Lower lobe of right lung (tissue), 2 donors: Measurements from ENCODE around the gene CGREF1. TPM values are rescaled to one million over a fixed set of nuclear protein-coding genes. Genes with fewer than 3 reads are reported as not detected.

Experiments
- ATAC-seq, 2 donors: fragments of 200-7000 bp; cut with Tn5 transposase; one replicate each; pipeline ENCODE4 v1.9.1; 2020 to 2022; ENCODE audit warnings: mild to moderate bottlenecking in 2 of 2, moderate library complexity in 2 of 2
- DNase-seq: peaks from one replicate; pipeline ENCODE4 v3.0.0-alpha.2; 2020
- H3K27ac ChIP-seq: fragments of 200-600 bp; one replicate; pipeline ENCODE4 v1.8.0; 2022
- H3K27me3 ChIP-seq: fragments of 200-600 bp; one replicate; pipeline ENCODE4 v1.8.0; 2022; ENCODE audit warnings: low read depth
- H3K36me3 ChIP-seq: fragments of 200-600 bp; one replicate; pipeline ENCODE4 v1.8.0; 2022; ENCODE audit warnings: mild to moderate bottlenecking
- H3K4me1 ChIP-seq: fragments of 200-600 bp; one replicate; pipeline ENCODE4 v1.8.0; 2022
- H3K4me3 ChIP-seq: fragments of 200-600 bp; one replicate; pipeline ENCODE4 v1.8.0; 2022; ENCODE audit warnings: mild to moderate bottlenecking
- H3K9me3 ChIP-seq: fragments of 200-600 bp; one replicate; pipeline ENCODE4 v1.8.0; 2022
- intact Hi-C: fragments of 100-400 bp; cut with DNase I; formaldehyde crosslinking; loops from one replicate; pipeline ENCODE4 v1.11.0; 2022
- total RNA-seq: library from RNA; stranded (reverse); fragmentation: NEBNext Ultra II Directional; extraction: Animal tissue kit (Norgen Biotek cat#: 25700); gene quantifications from one replicate; pipeline ENCODE4 v1.2.1, GENCODE V29; 2021
- TF ChIP-seq, protein P1 (sequence below): fragments of 200-600 bp; IDR thresholded peaks from one replicate; pipeline ENCODE4 v1.8.0; 2022; ENCODE audit warnings: antibody characterized with exemption, mild to moderate bottlenecking
- donor health status: DM: no; HTN: yes; CAD: no; lungs with severe emphysema.

CGREF1 gene
- total RNA-seq, 1 donor from 2014 or later, result 0.74 TPM

DNA sequence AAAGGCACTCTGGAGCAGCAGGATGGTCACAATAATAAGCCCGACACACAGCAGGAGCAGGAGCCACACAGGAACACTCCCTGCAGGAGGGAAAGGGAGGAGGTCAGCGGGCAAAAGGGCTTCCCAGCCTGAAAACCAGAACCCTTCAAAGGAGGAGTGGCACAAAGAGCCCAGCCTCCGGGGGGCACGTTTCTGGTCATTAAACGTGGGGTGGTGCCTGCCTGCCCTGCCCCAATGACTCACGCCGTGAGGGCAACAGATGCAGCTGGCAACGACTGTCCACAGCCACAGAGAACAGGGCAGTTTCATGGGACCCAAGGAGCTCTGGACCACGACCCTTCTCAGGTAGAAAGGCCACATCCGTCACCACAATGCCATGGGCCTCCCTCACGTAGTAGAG lies 12.5 kb upstream of the CGREF1 start:
- no peak for ATAC-seq
- Histone ChIP-seq H3K9me3 (no peaks in the 10 kb centered on the region), H3K36me3 (peaks cover 36% of the 10 kb centered on the region), H3K27ac (no peak overlapping the region), H3K27me3 (no peaks in the 10 kb centered on the region), H3K4me1 (peaks cover 17% of the 10 kb centered on the region), H3K4me3 (no peak overlapping the region)
- TF ChIP-seq, protein P1, sequence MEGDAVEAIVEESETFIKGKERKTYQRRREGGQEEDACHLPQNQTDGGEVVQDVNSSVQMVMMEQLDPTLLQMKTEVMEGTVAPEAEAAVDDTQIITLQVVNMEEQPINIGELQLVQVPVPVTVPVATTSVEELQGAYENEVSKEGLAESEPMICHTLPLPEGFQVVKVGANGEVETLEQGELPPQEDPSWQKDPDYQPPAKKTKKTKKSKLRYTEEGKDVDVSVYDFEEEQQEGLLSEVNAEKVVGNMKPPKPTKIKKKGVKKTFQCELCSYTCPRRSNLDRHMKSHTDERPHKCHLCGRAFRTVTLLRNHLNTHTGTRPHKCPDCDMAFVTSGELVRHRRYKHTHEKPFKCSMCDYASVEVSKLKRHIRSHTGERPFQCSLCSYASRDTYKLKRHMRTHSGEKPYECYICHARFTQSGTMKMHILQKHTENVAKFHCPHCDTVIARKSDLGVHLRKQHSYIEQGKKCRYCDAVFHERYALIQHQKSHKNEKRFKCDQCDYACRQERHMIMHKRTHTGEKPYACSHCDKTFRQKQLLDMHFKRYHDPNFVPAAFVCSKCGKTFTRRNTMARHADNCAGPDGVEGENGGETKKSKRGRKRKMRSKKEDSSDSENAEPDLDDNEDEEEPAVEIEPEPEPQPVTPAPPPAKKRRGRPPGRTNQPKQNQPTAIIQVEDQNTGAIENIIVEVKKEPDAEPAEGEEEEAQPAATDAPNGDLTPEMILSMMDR, result no peak
- intact Hi-C loops, result no loop called here
- no peak for DNase-seq

DNA sequence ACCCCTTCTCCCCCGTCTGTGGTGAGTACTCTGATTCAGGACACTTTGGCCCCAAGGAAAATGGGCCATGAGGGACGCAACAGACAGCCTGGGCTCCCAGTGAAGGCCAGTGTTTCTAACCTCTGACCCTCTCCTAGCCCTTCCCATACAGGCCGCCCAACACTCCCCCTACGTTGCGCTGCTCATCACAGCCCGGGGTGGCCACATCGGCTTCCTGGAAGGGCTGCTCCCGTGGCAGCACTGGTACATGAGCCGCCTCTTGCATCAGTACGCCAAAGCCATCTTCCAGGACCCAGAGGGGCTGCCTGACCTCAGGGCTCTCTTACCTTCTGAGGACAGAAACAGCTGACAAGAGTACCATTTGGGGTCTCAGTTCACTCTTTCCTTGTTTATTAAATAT lies 11.5 kb upstream of the CGREF1 start:
- no peaks in the 10 kb centered on the region for H3K9me3 ChIP-seq
- H3K27ac ChIP-seq, result no peak overlapping the region
- peaks cover 17% of the 10 kb centered on the region for H3K4me1 ChIP-seq
- TF ChIP-seq, protein P1, result no peak
- ATAC-seq (no peak), DNase-seq (no peak)
- H3K36me3 ChIP-seq, result peaks cover 36% of the 10 kb centered on the region
- intact Hi-C loops, result no loop called here
- no peak overlapping the region for H3K4me3 ChIP-seq
- no peaks in the 10 kb centered on the region for H3K27me3 ChIP-seq

DNA sequence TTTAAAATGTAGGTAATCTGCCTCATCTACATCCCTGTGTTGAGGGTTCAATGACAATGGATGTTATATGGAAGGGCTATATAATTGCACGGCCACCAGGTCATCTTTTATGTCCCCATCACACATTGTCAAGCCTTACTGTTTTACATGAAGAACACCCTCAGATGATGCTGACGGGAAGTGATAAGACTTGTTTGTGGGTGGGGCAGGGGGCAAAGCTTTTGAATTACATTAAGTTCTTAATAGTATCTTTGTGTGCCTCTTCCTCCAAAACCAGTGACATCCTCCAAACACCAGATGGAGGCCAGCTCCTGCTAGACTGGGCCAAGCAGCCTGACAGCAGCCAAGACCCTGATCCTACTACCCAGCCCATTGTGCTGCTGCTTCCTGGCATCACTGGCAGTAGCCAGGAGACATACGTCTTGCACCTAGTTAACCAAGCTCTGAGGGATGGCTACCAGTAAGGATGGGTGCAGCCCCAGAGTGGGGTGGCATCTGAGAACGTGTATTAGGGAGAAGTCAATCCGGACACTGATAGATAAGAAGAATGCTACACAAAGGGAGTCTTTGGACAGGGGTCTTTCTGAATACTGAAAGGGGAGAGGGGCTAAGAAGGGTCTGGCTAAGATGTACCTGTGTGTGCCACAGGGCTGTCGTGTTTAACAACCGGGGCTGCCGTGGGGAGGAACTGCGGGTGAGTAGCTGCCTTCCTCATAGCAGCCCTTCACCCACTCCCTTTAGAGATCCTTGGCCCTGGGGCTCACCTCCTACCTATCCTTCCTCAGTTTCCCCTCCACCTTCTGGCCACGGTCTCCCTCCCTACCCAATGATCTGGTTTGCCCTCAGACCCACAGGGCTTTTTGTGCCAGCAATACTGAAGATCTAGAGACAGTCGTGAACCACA lies 10.0 kb upstream of the CGREF1 start:
- no peak overlapping the region for H3K27ac ChIP-seq
- H3K27me3 ChIP-seq, result no peaks in the 10 kb centered on the region
- H3K4me1 ChIP-seq, result peaks cover 17% of the 10 kb centered on the region
- no peak overlapping the region for H3K4me3 ChIP-seq
- intact Hi-C loops, result no loop called here
- TF ChIP-seq, protein P1, result no peak
- ATAC-seq (no peak), DNase-seq (no peak)
- no peaks in the 10 kb centered on the region for H3K9me3 ChIP-seq
- H3K36me3 ChIP-seq, result peaks cover 36% of the 10 kb centered on the region

DNA sequence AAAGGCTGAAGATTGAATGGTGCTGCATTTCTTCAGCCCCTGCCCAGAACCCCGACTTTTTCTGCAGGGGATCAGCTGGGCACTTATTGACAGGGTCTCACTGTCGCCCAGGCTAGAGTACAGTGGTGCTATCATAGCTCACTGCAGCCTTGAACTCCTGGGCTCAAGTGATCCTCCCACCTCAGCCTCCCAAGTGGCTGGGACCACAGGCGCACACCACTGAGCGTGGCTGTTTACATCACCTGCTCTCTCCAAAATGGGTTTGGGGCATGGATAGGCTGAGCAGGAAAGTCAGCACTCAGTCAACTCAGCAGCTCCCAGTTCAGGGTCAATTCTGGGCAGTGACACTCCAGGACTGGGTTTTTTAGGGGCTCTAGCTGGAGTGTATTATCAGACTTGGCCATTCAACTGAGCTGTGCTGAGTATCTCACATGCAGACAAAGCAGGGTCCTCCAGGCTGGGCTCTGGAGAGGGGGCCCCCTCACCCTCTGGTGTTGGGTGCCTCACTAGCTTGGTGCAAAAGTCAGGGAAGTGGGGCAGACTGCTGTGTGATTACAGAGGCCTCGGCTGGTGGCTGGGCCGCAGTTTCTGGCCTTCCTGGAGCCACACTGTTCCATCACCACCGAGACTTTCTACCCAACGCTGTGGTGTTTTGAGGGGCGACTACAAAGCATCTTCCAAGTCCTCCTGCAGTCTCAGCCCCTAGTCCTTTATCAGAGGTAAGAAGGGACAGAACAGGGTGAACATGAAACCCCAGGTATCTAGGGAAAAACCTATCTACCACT lies 9.1 kb upstream of the CGREF1 start:
- H3K27me3 ChIP-seq, result no peaks in the 10 kb centered on the region
- no peaks in the 10 kb centered on the region for H3K9me3 ChIP-seq
- no peak overlapping the region for H3K27ac ChIP-seq
- peaks cover 11% of the 10 kb centered on the region for H3K4me1 ChIP-seq
- no peak for ATAC-seq
- intact Hi-C loops, result no loop called here
- peaks cover 36% of the 10 kb centered on the region for H3K36me3 ChIP-seq
- TF ChIP-seq, protein P1, result no peak
- DNase-seq, result no peak
- no peak overlapping the region for H3K4me3 ChIP-seq

DNA sequence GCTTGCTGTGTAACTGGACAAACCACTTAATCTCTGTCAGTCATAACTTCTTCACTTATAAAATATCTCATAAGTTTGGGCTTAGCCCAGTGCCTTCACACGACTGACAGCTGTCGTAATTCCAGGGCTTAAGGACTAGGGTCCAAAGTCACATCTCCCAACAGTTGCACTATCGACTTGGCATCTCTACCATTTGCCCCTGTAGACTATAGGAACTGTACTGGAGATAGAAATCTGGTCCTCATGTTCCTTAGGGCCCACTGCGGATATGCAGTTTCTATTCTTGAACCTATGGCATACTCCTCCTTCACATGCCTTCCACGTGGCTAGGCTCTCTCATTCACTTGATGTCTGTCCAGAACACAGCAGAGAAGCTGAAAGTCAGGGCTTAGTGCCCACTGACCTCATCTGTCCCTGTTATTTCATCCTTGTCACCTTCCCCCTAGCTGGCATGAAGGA lies 7.4 kb upstream of the CGREF1 start:
- no peak for DNase-seq
- Histone ChIP-seq H3K4me1 (peaks cover 6% of the 10 kb centered on the region), H3K4me3 (no peak overlapping the region), H3K27me3 (no peaks in the 10 kb centered on the region), H3K27ac (no peak overlapping the region), H3K9me3 (no peaks in the 10 kb centered on the region), H3K36me3 (peaks cover 21% of the 10 kb centered on the region)
- intact Hi-C loops, result no loop called here
- no peak for ATAC-seq
- TF ChIP-seq, protein P1, result no peak
